GM21515 (cell line): ENCODE results near the gene B9D2.
A peak's percentile ranks its signal among the peaks of the same experiment; 100 is the strongest.
"Not testable (repeated sequence)": the region's sequence is repeated elsewhere in the genome, so short reads cannot be mapped to it uniquely, and the experiment has no call there.

Experiments used
- ATAC-seq: cut with Tn5 transposase; IDR thresholded peaks from one replicate; pipeline ENCODE4 v1.9.1; 2021; ENCODE audit not compliant: unreplicated experiment

B9D2 gene, protein sequence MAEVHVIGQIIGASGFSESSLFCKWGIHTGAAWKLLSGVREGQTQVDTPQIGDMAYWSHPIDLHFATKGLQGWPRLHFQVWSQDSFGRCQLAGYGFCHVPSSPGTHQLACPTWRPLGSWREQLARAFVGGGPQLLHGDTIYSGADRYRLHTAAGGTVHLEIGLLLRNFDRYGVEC

DNA sequence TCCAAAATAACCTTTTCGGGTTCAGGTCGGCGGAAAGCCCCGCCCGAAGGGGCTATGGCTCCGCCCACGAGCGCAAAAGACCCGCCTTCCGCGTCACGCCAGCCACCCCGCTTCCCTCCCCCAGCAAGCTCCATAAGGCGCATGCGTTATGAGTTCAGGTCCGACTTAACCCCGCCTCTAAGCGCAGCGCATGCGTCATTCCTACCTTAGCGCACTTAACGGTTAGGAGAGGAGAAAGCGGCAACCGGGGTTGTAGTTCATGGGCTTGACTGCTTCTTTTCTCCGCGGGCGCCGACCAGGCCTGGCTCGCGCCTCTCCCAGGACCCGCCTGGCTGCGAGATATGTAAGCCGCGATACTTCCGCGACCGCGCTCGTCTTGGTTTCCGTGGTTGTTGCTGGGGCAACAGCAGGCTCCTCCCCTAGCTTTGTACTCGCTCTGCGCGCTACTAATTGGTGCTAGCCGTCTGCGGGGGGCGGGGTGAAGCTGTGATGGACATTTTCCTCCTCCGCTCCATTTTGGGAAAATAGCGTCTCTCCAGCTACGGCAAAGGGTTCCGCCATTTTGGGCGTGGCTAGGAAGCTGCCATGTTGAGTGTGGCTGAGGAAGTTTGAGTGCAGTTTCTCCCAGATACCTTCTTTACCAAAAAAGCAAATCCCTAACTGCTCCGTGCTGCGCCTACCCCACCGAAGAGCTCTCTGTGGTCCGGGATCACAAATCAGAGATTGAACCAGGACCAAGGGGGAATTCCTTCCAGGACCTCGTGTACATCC, at the start of gene B9D2:
Gene B9D2 (minus strand): TSS at position 397 of the 771 bp plus-strand sequence. CDS start 630 bp downstream, outside the sequence.
- ATAC-seq, result peak; percentile 77

DNA sequence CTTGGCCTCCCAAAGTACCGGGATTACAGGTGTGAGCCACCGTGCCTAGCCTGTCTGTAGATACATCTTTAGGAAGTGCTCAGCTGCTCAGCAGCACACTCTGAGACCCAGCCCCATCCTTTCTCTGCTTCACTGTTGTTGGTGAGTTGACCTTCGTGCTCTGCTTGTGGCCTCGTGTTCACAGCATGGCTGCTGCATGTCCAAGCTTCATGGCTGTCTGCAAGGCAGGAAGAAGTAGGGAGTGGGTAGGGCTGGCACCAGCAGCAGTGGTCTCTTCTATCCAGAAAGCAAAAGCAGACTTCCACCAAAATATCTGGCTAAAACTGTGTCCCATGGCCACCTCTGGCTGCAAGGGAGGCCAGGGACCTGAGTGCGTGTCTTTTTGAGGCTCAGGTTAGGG, 49.0 kb upstream of the B9D2 start:
- no peak for ATAC-seq

DNA sequence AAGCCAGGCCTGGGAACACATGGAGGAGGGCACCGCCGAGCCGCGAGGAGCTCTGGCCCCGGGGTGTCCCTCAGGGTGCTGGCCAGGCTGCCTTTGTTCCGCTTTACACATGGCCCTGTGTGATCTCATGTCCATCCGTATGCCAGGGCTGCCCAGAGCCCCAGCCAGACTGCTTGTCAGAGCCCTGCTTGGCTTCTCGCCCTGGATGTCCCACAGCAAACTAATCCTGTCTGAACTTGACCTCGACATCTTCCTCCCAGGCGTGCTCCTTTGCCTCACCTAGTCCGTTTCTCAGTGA, 48.0 kb upstream of the B9D2 start:
- no peak for ATAC-seq

DNA sequence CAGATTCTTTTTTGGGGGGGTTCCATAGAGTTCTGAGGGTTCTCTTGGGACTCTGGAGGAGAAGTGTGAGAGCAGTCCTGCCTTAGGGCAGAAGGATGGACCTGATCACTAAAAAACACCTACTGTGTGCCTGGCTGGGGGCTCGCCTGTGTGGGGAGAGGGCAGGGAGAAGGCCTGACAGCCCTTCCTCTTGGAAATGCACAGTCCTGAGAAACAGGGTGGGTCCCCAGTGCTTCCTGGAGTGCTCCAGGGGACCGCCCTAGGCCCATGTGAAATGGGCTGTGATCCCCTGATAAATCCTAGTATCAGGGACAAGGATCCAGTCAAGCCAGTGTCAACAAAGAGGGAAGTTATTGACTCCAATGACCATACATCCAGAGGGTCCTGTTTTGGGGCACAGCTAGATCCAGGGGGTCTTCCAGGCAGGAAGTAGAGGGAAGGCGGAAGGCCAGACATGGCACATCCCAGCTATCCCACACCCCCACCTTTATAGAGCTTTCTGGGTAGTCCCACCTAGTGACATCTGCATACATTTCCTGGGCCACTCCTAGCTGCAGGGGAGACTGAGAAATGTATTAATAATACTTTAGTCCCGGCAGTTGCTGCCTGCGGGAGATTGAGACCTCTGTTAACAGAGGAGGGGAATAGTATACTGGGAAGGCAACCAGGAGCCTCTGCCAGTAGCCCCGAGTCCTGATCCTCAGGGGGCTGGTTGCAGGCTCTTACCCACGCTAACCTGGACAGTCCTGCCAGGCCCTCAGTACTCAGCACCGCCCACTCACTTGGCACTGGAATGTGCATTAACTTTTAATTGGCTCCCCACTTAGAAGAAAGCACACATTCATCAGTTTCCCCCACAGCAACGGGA, 47.4 kb upstream of the B9D2 start:
- ATAC-seq, result no peak

DNA sequence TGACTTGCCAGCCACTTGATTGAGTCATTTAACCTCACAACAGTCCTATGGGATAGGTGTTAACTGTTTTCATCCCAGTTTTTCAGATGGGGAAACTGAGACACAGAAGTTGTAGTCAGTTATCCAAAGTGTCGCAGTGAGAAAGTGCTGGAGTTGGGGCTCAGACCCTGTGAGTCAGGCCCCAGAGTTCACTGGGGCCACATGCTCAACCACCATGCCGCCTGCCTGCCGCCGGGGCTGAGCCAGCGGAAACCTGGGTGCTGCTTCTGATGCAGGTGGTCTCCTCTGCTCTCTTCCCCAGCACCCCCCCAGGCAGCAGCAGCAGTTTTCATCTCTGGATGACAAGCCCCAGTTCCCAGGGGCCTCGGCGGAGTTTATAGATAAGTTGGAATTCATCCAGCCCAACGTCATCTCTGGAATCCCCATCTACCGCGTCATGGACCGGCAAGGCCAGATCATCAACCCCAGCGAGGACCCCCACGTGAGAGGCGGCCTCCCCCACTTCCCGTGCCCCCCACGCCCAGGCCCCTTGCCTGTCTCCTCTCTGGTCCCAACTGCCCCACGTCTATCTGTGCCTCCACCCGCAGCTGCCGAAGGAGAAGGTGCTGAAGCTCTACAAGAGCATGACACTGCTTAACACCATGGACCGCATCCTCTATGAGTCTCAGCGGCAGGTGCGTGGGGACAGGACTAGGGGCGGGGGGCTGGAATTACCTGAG, 46.5 kb upstream of the B9D2 start:
- no peak for ATAC-seq

DNA sequence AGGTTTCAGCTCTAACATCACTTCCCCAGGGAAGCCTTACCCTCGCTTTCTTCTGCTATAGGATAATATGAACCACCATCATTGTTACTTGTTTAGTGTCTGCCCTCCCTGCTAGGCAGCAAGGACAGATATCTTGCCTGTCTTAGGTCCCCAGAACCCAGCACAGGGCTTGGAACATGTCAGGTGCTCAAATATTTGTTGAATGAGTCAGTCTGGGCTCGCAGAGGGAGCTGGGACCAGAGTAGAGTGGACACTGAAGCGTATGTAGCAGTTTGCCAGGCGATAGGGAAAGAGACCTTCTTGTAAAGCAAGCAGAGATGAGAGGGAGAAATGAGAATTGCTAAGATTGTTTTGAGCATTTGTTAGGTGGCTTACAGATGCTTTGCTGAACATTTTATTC, 45.3 kb upstream of the B9D2 start:
- no peak for ATAC-seq

DNA sequence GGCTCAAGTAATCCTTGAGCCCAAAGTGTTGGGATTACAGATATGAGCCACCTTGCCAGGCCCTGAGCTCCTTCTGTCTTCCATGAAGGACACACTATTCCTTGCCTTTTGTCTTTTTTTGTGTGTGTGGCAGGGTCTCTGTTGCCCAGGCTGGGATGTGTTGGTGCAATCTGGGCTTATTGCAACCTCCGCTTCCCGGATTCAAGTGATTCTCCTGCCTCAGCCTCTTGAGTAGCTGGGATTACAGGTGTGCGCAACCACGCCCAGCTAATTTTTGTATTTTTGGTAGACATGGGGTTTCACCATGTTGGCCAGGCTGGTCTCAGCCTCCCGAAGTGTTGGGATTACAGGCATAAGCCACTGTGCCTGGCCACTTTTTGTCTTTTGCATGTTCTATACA, 44.9 kb upstream of the B9D2 start:
- ATAC-seq, result not testable (repeated sequence)

DNA sequence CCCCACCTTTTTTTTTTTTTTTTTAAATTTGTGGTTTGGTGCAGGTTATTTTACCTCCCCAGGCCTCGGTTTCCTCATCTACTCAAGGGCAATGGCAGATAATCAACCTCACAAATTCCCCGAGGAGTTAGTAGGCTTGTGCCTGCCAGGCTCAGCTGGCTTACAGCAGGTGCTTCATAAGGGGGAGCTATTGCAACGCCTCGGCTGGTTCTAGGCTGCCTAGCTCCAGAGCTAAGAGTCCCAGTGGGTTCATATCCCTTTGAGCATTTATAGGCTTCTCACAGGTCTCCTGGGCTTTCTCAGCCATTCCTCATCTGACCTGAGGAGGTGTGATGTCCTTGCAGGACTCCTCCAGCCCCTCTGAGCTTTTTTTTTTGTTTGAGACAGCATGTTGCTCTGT, 44.3 kb upstream of the B9D2 start:
- ATAC-seq, result no peak

DNA sequence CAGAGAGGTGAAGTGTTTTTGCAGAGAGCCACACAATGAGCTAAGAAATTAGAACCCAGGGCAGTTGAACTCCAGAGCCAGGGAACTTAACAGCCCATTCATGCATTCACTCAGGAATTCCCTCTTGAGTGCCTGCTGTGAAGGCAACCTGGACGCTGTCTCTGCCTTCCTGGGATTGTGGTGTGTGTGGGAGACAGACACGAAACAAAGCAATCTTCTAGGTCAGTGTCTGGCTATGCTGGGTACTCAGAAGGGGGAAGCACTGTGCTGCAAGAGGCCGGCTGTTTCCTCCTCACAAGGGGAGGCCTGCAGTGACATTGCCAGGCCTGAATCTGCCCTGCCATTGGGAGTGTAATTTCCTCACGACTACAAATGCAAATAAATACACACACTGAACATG, 43.3 kb upstream of the B9D2 start:
- ATAC-seq, result no peak

DNA sequence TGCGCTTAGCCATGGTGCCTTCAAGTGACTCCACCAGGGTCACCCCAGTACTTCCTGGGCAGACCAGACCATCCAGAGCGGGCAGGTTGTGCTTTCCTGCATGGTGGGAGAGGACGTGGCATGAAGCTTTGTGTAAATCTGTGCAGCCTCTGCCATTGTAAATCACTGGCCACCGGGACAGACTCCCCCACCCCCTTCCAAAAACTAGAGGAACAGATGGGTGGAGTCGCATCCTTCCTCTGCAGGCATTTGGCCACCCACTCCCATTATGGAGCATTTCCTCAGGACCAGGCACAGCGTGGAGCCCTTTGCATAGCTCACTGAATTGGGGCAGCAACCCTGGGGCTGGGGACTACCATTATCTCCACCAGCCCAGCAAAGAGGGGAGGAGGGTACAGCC, 41.8 kb upstream of the B9D2 start:
- ATAC-seq, result no peak

DNA sequence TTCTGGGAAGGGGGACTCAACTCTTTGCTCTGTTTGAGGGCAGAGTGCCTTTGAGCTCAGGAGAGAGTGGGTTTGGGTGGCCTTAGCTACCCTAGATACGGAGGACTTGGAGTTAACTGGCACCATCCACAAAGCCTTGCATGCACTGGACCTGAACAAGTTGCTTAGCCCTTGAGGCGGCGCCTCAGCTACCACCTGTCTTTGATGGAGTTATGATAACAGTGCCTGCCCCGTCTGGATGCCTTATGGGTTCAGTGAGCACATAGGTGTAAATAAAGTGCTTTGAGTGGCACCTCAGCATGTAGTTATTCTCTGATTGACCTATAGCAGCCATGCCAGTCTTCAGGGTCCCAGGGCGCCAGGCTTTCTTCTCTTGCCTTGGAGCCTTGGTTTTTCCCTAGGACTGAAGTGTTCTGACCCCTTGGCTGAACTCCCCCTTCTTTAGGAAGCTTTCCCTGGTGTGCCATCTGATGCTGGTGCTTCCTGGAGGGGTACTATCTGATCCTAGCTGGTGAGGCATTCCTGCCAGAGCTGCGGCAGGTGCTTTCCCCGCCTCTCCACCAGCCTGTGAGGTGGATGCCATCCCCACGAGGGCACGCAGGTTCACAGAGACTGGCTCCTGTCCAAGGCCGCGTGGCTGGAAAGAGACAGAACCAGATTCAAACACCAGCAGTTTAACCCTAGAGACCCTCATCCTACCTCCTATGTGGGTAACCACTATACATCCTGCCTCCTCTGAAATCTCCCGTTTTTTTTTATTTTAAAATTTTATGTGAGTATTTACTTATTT, 39.4 kb upstream of the B9D2 start:
- no peak for ATAC-seq

DNA sequence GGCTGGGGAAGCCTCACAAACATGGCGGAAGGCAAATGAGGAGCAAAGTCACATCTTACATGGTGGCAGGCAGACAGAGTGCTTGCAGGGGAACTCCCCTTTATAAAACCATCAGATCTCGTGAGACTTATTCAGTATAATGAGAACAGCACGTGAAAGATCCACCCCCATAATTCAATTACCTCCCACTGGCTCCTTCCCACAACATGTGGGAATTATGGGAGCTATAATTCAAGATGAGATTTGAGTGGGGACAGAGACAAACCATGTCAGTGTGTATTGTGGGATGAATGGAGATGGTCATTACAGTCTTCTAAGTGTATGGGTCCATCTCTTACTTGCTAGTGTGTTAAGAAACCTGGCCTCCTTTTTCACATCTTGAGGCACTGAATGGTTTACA, 38.1 kb upstream of the B9D2 start:
- no peak for ATAC-seq

DNA sequence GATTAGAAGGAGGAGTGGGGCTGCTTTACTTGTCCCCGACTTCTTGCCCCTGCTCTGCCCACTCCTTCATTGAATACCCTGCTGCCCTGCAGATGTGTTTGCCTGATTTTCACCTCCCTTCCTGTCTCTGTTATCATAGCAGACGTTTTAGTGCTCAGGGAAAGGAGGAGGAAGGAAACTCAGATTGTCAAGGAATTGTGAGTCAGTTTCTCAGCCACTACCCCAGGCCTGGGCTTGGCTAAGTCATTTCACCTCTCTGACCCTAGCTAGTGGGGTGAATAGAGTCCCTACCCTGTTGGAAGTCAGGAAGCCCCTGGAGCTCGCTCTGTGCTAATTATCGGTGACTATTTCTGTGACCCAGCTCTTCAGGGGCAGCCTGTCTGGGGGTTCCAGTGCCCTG, 37.5 kb upstream of the B9D2 start:
- ATAC-seq, result no peak

DNA sequence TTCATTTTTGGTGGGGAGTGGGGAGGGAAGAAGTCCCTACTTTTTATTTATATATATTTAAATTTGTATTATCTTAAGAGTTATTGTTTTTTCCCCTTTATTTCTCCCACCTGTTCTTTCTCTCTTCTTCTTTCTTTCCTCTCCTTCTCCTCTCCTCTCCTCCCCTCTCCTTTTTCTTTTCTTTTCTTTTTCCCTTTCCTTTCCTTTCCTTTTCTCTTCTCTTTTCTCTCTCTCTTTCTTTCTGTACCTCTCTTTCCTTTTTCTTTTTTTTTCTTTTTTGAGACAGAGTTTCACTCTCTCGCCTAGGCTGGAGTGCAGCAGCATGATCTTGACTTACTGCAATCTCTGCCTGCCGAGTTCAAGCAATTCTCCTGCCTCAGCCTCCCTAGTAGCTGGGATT, 35.6 kb upstream of the B9D2 start:
- no peak for ATAC-seq

DNA sequence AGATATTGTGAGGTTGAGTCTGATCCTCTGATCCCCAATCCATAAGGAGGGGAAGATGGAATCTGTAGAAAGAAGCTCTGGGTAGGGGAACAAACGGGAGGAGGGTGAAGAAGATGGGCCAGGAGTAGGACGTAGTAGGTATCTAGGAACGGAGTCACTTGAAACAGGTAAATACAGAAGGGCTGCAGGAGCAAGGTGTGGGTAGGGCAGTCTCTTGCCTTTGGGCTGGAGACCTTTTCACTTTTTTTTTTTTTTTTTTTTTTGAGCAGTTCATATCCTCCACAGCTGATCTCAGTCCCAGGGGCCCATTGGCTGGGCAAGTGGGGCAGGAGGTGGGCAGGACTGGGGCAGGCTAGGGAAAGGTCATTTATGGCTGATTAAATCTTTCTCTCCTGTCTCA, 35.1 kb upstream of the B9D2 start:
- ATAC-seq, result no peak

DNA sequence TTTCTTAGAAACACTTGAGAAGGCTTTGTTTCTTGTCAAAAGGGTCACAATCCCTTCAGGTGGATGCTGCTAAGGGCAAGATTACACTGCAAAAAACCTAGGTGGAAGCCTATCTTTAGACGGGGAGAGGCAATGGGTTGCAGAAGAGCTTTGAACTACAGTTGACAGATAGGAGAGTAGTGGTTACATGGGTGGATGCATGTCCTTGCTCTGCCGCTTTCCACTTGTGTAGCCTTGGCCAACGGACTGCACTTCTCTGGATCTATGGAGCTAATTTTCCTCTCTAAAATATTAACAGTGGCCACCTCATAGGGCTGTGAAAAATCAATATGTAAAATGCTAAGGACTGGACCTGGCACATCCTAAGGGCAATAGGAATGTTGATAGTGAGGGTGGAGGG, 34.6 kb upstream of the B9D2 start:
- no peak for ATAC-seq

DNA sequence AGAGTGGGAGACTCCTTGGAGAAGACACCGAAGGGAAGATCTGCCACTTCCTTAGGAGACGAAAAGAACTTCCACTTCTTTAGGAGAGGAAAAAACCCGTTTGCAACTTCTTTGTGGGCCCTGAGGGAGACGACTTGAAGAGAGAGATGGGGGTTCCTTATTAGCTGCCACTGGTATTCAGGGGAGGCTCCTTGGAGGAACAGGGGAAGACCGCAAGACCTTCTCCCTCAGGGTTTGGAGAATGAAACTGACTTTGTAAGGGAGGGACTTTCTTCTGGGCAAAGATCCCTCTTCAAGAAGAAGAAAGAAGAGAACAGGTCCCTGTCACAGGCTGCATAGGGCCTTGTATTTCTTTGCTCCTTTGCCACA, 34.1 kb upstream of the B9D2 start:
- no peak for ATAC-seq

DNA sequence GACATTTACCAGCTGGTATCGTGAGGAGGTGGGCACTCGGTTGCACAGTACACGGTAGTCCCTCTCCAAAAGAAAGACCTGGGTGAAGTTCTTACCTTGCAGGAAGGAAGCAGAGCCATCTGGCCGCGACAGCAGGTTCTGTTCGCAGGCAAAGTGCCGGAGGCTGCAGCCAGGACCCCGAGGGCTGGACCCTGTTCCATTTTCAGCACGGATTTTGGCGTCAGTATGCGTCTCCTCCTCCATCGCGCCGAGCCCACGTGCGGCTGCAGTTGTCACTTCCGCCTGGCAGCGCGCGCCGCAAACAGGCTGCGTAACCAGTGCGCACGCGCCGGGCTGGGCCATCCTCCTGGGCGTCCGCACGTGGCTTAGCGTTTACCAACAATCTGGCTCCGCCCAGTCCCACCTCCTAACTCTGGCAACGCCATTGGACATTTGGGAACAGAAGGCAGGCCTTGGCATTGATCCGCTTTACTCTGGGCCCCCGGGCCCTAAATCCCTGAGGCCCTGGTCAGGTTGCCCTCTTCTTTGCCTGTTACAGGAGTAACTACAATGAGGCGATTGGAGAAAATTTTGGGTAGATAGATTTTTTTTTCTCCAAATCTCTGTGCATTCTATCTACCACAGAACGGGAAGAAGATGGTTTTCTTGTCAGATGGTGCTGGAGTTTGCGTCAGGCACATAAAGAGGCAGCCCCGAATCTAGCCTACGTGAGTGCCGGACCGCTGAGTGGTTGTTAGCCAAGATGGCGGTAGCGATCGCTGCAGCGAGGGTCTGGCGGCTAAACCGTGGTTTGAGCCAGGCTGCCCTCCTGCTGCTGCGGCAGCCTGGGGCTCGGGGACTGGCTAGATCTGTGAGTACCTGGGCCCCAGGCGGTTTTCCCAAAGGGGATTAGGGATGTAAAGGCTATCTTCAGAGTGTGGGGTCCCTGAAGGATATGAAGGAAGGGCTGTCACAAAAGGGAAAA, 33.4 kb upstream of the B9D2 start, which contains the start of the genes BCKDHA and EXOSC5:
Gene BCKDHA (plus strand): TSS at position 733 of the 964 bp plus-strand sequence. CDS start 10 bp downstream, at position 743.
Gene EXOSC5 (minus strand): TSS at position 274 of the 964 bp plus-strand sequence. CDS start 31 bp downstream, at position 243.
- peak; percentile 87 for ATAC-seq

DNA sequence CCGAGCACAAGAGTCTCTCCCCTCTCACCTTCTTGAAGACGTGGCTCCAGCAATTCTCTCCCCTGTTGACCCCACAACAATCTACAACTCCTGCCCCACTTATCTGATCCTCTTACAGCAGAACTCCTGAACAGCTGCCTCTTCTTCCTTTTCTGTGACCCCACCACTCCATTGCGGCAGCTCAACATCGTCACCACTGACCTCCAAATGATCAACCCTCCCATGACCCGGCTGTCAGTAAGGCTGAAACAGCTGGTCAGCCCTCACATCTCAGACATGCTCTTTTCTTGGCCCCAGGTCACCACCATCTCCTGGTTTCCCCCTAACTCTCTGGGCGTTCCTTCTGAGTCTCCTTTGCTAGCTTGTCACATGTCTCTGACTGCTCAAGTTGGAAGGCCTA, 31.4 kb upstream of the B9D2 start:
- no peak for ATAC-seq
